Suprapubic skin (tissue), 4 donors: ENCODE results near the gene TBC1D4.

Source experiments
- POLR2A ChIP-seq, 2 donors: fragments of 450-650 bp; IDR thresholded peaks; one replicate each; pipeline ENCODE4 v1.6.1; 2017; ENCODE audit warnings: antibody characterized with exemption in 2 of 2, mild to moderate bottlenecking in 2 of 2, moderate library complexity in 2 of 2
- POLR2AphosphoS5 ChIP-seq, 3 donors: sonication (generic); formaldehyde crosslinking; IDR thresholded peaks; one replicate each; pipeline ENCODE4 v1.6.1; 2017; ENCODE audit warnings: antibody characterized with exemption in 3 of 3
- TF ChIP-seq, protein P1 (sequence below), 2 donors: fragments of 200-600 bp in 1 of 2; fragments of 450-650 bp in 1 of 2; sonication (generic) in 1 of 2; IDR thresholded peaks; one replicate each; pipeline ENCODE4 v1.5.1; 2016 to 2019; ENCODE audit warnings: antibody characterized with exemption in 2 of 2, mild to moderate bottlenecking in 1 of 2, moderate library complexity in 1 of 2

DNA sequence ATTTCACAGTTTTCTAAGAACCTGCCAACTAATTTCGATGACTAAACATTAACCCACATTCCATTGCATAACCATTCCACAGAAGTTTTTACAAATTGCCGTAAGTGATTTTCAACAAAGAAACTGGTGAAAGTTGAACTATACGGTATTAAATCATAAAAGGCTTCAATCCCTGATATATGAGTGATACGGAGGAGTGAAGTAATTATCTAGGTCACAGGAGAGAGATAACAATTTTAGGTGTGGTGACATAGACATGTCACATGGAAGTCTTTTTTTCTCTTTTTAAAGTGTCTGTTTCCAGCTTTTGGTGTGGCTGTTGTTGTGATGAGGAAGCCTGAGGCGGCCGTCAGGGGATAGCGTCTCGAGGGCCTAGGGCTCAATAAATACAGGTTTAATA is 29.4 kb downstream of the TBC1D4 start:
- TF ChIP-seq, protein P1, sequence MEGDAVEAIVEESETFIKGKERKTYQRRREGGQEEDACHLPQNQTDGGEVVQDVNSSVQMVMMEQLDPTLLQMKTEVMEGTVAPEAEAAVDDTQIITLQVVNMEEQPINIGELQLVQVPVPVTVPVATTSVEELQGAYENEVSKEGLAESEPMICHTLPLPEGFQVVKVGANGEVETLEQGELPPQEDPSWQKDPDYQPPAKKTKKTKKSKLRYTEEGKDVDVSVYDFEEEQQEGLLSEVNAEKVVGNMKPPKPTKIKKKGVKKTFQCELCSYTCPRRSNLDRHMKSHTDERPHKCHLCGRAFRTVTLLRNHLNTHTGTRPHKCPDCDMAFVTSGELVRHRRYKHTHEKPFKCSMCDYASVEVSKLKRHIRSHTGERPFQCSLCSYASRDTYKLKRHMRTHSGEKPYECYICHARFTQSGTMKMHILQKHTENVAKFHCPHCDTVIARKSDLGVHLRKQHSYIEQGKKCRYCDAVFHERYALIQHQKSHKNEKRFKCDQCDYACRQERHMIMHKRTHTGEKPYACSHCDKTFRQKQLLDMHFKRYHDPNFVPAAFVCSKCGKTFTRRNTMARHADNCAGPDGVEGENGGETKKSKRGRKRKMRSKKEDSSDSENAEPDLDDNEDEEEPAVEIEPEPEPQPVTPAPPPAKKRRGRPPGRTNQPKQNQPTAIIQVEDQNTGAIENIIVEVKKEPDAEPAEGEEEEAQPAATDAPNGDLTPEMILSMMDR (IDR thresholded peaks at IDR 0.05) = no peak
- TF ChIP-seq POLR2AphosphoS5 (IDR thresholded peaks at IDR 0.05) (no peak), POLR2A (IDR thresholded peaks at IDR 0.05) (no peak)
